DOHH2 (cell line): ENCODE results near the gene CCM2.

Experiments used
- H3F3A ChIP-seq: fragments of 200-600 bp; sonication (generic), shearing (Covaris generic); 2 replicates; pipeline ENCODE4 v1.6.0; 2016; ENCODE audit warnings: antibody characterized with exemption, mild to moderate bottlenecking; ENCODE audit not compliant: control insufficient read depth, insufficient read depth
- H3K27ac ChIP-seq: fragments of 200-600 bp; sonication (generic); 2 replicates; pipeline ENCODE4 v1.5.1; 2014; ENCODE audit warnings: low read depth, mild to moderate bottlenecking, low read length, moderate library complexity
- H3K27me3 ChIP-seq: fragments of 200-600 bp; sonication (generic); 2 replicates; pipeline ENCODE4 v1.6.1; 2014; ENCODE audit warnings: mild to moderate bottlenecking, low read length, mixed read lengths; ENCODE audit not compliant: control insufficient read depth
- H3K36me3 ChIP-seq: fragments of 200-600 bp; sonication (generic); 2 replicates; pipeline ENCODE4 v1.6.1; 2014; ENCODE audit warnings: mild to moderate bottlenecking, low read length, moderate library complexity, mixed read lengths; ENCODE audit not compliant: control insufficient read depth
- H3K4me1 ChIP-seq: fragments of 200-600 bp; sonication (generic); 2 replicates; pipeline ENCODE4 v1.6.1; 2014; ENCODE audit warnings: mild to moderate bottlenecking, low read length, mixed read lengths; ENCODE audit not compliant: control insufficient read depth
- H3K4me2 ChIP-seq: fragments of 200-600 bp; sonication (generic); 2 replicates; pipeline ENCODE4 v1.6.0; 2014; ENCODE audit warnings: mild to moderate bottlenecking, low read length, moderate library complexity
- H3K4me3 ChIP-seq: fragments of 200-600 bp; sonication (generic); 2 replicates; pipeline ENCODE4 v1.5.1; 2014; ENCODE audit warnings: mild to moderate bottlenecking, low read length, mixed read lengths
- H3K79me2 ChIP-seq: fragments of 200-600 bp; sonication (generic); 2 replicates; pipeline ENCODE4 v1.6.1; 2014; ENCODE audit warnings: mild to moderate bottlenecking, low read length, mixed read lengths; ENCODE audit not compliant: control insufficient read depth
- H3K9me2 ChIP-seq: fragments of 200-600 bp; sonication (generic); replicated peaks from 2 replicates; pipeline ENCODE4 v1.6.1; 2014; ENCODE audit warnings: mild to moderate bottlenecking, low read length, mixed read lengths; ENCODE audit not compliant: control insufficient read depth
- H3K9me3 ChIP-seq: fragments of 200-600 bp; sonication (generic); 2 replicates; pipeline ENCODE4 v1.6.1; 2014; ENCODE audit warnings: antibody characterized with exemption, low read length, mixed read lengths; ENCODE audit not compliant: control insufficient read depth, insufficient read depth
- H4K20me1 ChIP-seq: fragments of 200-600 bp; sonication (generic); 2 replicates; pipeline ENCODE4 v1.6.0; 2014; ENCODE audit warnings: low read depth, mild to moderate bottlenecking, antibody characterized with exemption, low read length, moderate library complexity; ENCODE audit not compliant: control insufficient read depth, insufficient read depth
- CTCF ChIP-seq: fragments of 200-600 bp; sonication (generic); IDR thresholded peaks from one replicate; pipeline ENCODE4 v1.5.1; 2014; ENCODE audit warnings: antibody characterized with exemption, mild to moderate bottlenecking, low read depth, low read length; ENCODE audit not compliant: poor library complexity, severe bottlenecking
- EZH2phosphoT487 ChIP-seq: fragments of 200-600 bp; sonication (generic); IDR thresholded peaks from 2 replicates; pipeline ENCODE4 v1.6.1; 2017; ENCODE audit warnings: borderline replicate concordance, mild to moderate bottlenecking, antibody characterized with exemption, low read length, moderate library complexity, mixed read lengths

The CCM2 gene

GRCh38 chr7:44984478-44984758 lies 15.6 kb upstream of the CCM2 start:
- H4K20me1 ChIP-seq, result peaks cover 32% of the 10 kb centered on the region
- peaks cover 69% of the 10 kb centered on the region for H3K79me2 ChIP-seq
- TF ChIP-seq EZH2phosphoT487 (no peak), CTCF (no peak)
- peak overlapping the region; percentile 97 for H3K4me2 ChIP-seq
- H3K27me3 ChIP-seq, result peaks cover 3% of the 10 kb centered on the region; the same call in 1 of the 2 replicates
- peak overlapping the region; percentile 97 for H3K4me3 ChIP-seq
- no peaks in the 10 kb centered on the region for H3K9me3 ChIP-seq
- H3F3A ChIP-seq, result peaks cover 67% of the 10 kb centered on the region
- peak overlapping the region; percentile 94 for H3K27ac ChIP-seq
- H3K4me1 ChIP-seq, result peaks cover 82% of the 10 kb centered on the region
- H3K9me2 ChIP-seq, result no peaks in the 10 kb centered on the region
- H3K36me3 ChIP-seq, result peaks cover 67% of the 10 kb centered on the region

GRCh38 chr7:44985033-44985695 lies 14.8 kb upstream of the CCM2 start:
- Histone ChIP-seq H3K79me2 (peaks cover 64% of the 10 kb centered on the region), H3K9me3 (no peaks in the 10 kb centered on the region), H3K4me3 (peak overlapping the region; percentile 97), H3K27me3 (peaks cover 3% of the 10 kb centered on the region; the same call in 1 of the 2 replicates), H3K9me2 (no peaks in the 10 kb centered on the region), H3K4me2 (peak overlapping the region; percentile 97), H3K4me1 (peaks cover 77% of the 10 kb centered on the region), H3K36me3 (peaks cover 59% of the 10 kb centered on the region), H3F3A (peaks cover 59% of the 10 kb centered on the region), H4K20me1 (peaks cover 32% of the 10 kb centered on the region), H3K27ac (peak overlapping the region; percentile 94)
- TF ChIP-seq CTCF (no peak), EZH2phosphoT487 (no peak)

- H3K27ac ChIP-seq, result peak overlapping the region; percentile 94
- peaks cover 32% of the 10 kb centered on the region for H4K20me1 ChIP-seq
- TF ChIP-seq EZH2phosphoT487, result no peak
- no peak for TF ChIP-seq CTCF
- H3K27me3 ChIP-seq, result peaks cover 3% of the 10 kb centered on the region; the same call in 1 of the 2 replicates
- H3F3A ChIP-seq, result peaks cover 52% of the 10 kb centered on the region
- no peaks in the 10 kb centered on the region for H3K9me2 ChIP-seq
- H3K4me1 ChIP-seq, result peaks cover 77% of the 10 kb centered on the region
- no peaks in the 10 kb centered on the region for H3K9me3 ChIP-seq
- H3K4me2 ChIP-seq, result peak overlapping the region; percentile 97
- peaks cover 64% of the 10 kb centered on the region for H3K79me2 ChIP-seq
- peak overlapping the region; percentile 97 for H3K4me3 ChIP-seq
- H3K36me3 ChIP-seq, result peaks cover 55% of the 10 kb centered on the region
Measured at GRCh38 chr7:44985900-44986217, 14.1 kb upstream of the CCM2 start.
